HepG2 (cell line): ENCODE data around the gene U2SURP. TPM values are rescaled to one million over a fixed set of nuclear protein-coding genes. Genes with fewer than 3 reads are reported as not detected.

Source experiments
- ATAC-seq: fragments of 200-7000 bp; cut with Tn5 transposase; 3 replicates; pipeline ENCODE4 v1.9.1; 2020; ENCODE audit warnings: mild to moderate bottlenecking, moderate library complexity
- BruUV-seq: library from RNA; stranded (reverse); fragments of 400-500 nt; replicated peaks from 2 replicates; lab custom pipeline; 2021; lab: Mats Ljungman, UMichigan
- CTCF ChIA-PET: fragments of 300-600 bp; formaldehyde crosslinking; extraction: SDS; loops from one replicate; lab custom pipeline; 2021; ENCODE audit warnings: low total read pairs, inconsistent platforms, low intra/inter-chr PET ratio; lab: Yijun Ruan, JAX
- POLR2A ChIA-PET: fragments of 350-600 bp; sonication (Branson Sonifier 250); formaldehyde crosslinking; loops from one replicate; lab custom pipeline; 2020; ENCODE audit warnings: antibody characterized with exemption, inconsistent platforms; lab: Yijun Ruan, JAX
- DNase-seq: peaks from one replicate; pipeline ENCODE4 v3.0.0-alpha.2; 2015; ENCODE audit warnings: low spot score
- FAIRE-seq: peaks from 3 replicates; lab custom pipeline; 2011; peaks lifted over from hg19 to GRCh38; lab: Jason Lieb, UNC
- H2AFZ ChIP-seq: one replicate; pipeline ENCODE4 v1.6.1; 2011; ENCODE audit warnings: low read length, inconsistent platforms
- H3K27ac ChIP-seq: fragments of 300-600 bp; 3 replicates; pipeline ENCODE4 v1.8.0; 2011; ENCODE audit warnings: mixed run types, mild to moderate bottlenecking, mixed read lengths, low read length, inconsistent platforms; ENCODE audit not compliant: insufficient read depth; ENCODE audit errors: extremely low read length
- H3K27me3 ChIP-seq, 2 experiments: fragments of 200-600 bp in 1 of 2; 2 replicates in 1 of 2; 3 replicates in 1 of 2; pipeline versions ENCODE4 v1.6.0 to v1.8.0; 2011; ENCODE audit warnings: low read length in 2 of 2, mild to moderate bottlenecking in 2 of 2, moderate library complexity in 2 of 2, inconsistent platforms in 1 of 2; ENCODE audit not compliant: insufficient read depth in 2 of 2, control insufficient read depth in 1 of 2
- H3K36me3 ChIP-seq, 2 experiments: fragments of 200-600 bp in 1 of 2; replicated peaks in 1 of 2; 2 replicates in 1 of 2; 3 replicates in 1 of 2; pipeline versions ENCODE4 v1.5.1 to v1.8.0; 2011; ENCODE audit warnings: low read length in 2 of 2, inconsistent platforms in 1 of 2; ENCODE audit not compliant: insufficient read depth in 2 of 2, control insufficient read depth in 1 of 2
- H3K4me1 ChIP-seq: 2 replicates; pipeline ENCODE4 v1.5.1; 2012; ENCODE audit warnings: low read length, inconsistent platforms; ENCODE audit not compliant: insufficient read depth
- H3K4me2 ChIP-seq: 2 replicates; pipeline ENCODE4 v1.6.0; 2011; ENCODE audit warnings: low read depth, low read length, inconsistent platforms
- H3K4me3 ChIP-seq, 3 experiments: fragments of 200-600 bp in 1 of 3; sonication (generic), shearing (Covaris generic) in 1 of 3; replicated peaks in 1 of 3; 2 replicates each; pipeline ENCODE4 v1.5.1; 2011 to 2016; ENCODE audit warnings: low read length in 3 of 3, inconsistent platforms in 2 of 3, low read depth in 2 of 3, mild to moderate bottlenecking in 2 of 3, control low read depth in 1 of 3, mixed read lengths in 1 of 3; ENCODE audit not compliant: insufficient read depth in 1 of 3
- H3K79me2 ChIP-seq: one replicate; pipeline ENCODE4 v1.6.1; 2011; ENCODE audit warnings: low read length, inconsistent platforms; ENCODE audit not compliant: insufficient read depth
- H3K9ac ChIP-seq: 2 replicates; pipeline ENCODE4 v1.6.0; 2011; ENCODE audit warnings: mild to moderate bottlenecking, low read depth, low read length, inconsistent platforms; ENCODE audit not compliant: insufficient read depth
- H3K9me3 ChIP-seq: 2 replicates; pipeline ENCODE4 v1.5.1; 2012; ENCODE audit warnings: mild to moderate bottlenecking, low read length
- H4K20me1 ChIP-seq: 2 replicates; pipeline ENCODE4 v1.6.0; 2011; ENCODE audit warnings: inconsistent platforms, mild to moderate bottlenecking, low read length, moderate library complexity; ENCODE audit not compliant: insufficient read depth
- EHMT2 ChIP-seq: fragments of 200-600 bp; sonication (generic); IDR thresholded peaks from 2 replicates; pipeline ENCODE4 v1.7.0; 2017; ENCODE audit warnings: antibody characterized with exemption, low read depth, low read length, borderline replicate concordance
- GABPB1 ChIP-seq: IDR thresholded peaks from 2 replicates; pipeline ENCODE4 v1.6.1; 2016; ENCODE audit warnings: mild to moderate bottlenecking, missing genetic modification reagents, moderate library complexity, missing compliant biosample characterization
- MAFF ChIP-seq: IDR thresholded peaks from 2 replicates; pipeline ENCODE4 v1.6.1; 2011; ENCODE audit warnings: low read depth, low read length, improper control_type of control experiment
- RNF2 ChIP-seq: fragments of 450-650 bp; conservative IDR thresholded peaks from 2 replicates; pipeline ENCODE4 v1.6.1; 2016; ENCODE audit warnings: low read depth
- SP4 ChIP-seq: sonication (generic); formaldehyde crosslinking; IDR thresholded peaks from 2 replicates; pipeline ENCODE4 v1.8.1; 2023; ENCODE audit warnings: mild to moderate bottlenecking, missing genetic modification reagents
- ZNF350 ChIP-seq: sonication (generic); formaldehyde crosslinking; IDR thresholded peaks from 2 replicates; pipeline ENCODE4 v1.4.0; 2020; ENCODE audit warnings: mild to moderate bottlenecking, low read depth, missing genetic modification reagents, borderline replicate concordance
- ZNF550 ChIP-seq: sonication (generic); formaldehyde crosslinking; IDR thresholded peaks from 2 replicates; pipeline ENCODE4 v1.4.0; 2020; ENCODE audit warnings: mild to moderate bottlenecking, missing genetic modification reagents, borderline replicate concordance
- ZNF558 ChIP-seq: sonication (generic); formaldehyde crosslinking; IDR thresholded peaks from 2 replicates; pipeline ENCODE4 v1.9.0; 2022; ENCODE audit warnings: mild to moderate bottlenecking, missing genetic modification reagents, borderline replicate concordance
- ZNF737 ChIP-seq: sonication (generic); formaldehyde crosslinking; IDR thresholded peaks from 2 replicates; pipeline ENCODE4 v1.5.0; 2020; ENCODE audit warnings: missing genetic modification reagents, mild to moderate bottlenecking, borderline replicate concordance
- WGBS: methylation state at CpG from one replicate; pipeline ENCODE4 v1.1.6; 2017; ENCODE audit warnings: low lambda C conversion rate; 5-methylcytosine and 5-hydroxymethylcytosine counted together
- in situ Hi-C: cut with HindIII; loops from 2 replicates; pipeline ENCODE4 v1.10.0; 2017; ENCODE audit warnings: low pct_unique_long_range_greater_than_20kb; ENCODE audit not compliant: extremely low pct_ligation_motif_present
- intact Hi-C: fragments of 100-400 bp; cut with micrococcal nuclease; formaldehyde crosslinking; loops from one replicate; pipeline ENCODE4 v1.10.0; 2022; ENCODE audit not compliant: unreplicated experiment
- polyA plus RNA-seq, 8 experiments: library from polyadenylated mRNA; depleted of rRNA in 3 of 8; stranded (reverse) in 7 of 8; unstranded in 1 of 8; fragments of >200 nt; fragmentation: Illumina TruSeq in 4 of 8; extraction: Trizol in 4 of 8; gene quantifications; 2 replicates each; pipeline versions ENCODE4 v1.2.1 to v1.2.3, GENCODE V29; 2011 to 2016; ENCODE audit warnings: low read depth in 4 of 8, missing spikeins in 1 of 8, mixed read lengths in 1 of 8; ENCODE audit not compliant: insufficient read depth in 1 of 8
- total RNA-seq, 5 experiments: library from RNA; depleted of rRNA; stranded (reverse); fragments of >200 nt; fragmentation: Illumina TruSeq; extraction: Trizol; gene quantifications; 2 replicates each; pipeline ENCODE4 v1.2.3, GENCODE V29; 2016; ENCODE audit warnings: low read depth in 1 of 5
- TF ChIP-seq, protein P1 (sequence below): sonication (generic); formaldehyde crosslinking; IDR thresholded peaks from 2 replicates; pipeline ENCODE4 v1.5.0; 2020; ENCODE audit warnings: mild to moderate bottlenecking, missing genetic modification reagents
- TF ChIP-seq, protein P2 (sequence below): sonication (generic); formaldehyde crosslinking; IDR thresholded peaks from 2 replicates; pipeline ENCODE4 v1.5.0; 2020; ENCODE audit warnings: missing genetic modification reagents
- TF ChIP-seq, protein P3 (sequence below): sonication (generic); formaldehyde crosslinking; IDR thresholded peaks from 2 replicates; pipeline ENCODE4 v1.5.0; 2020; ENCODE audit warnings: mild to moderate bottlenecking, missing genetic modification reagents

Gene U2SURP
- total and polyA plus RNA-seq, 2 of the 13 experiments (the other 11 are each of a cell fraction or from before 2014, with no cell fraction given): 55.9 to 173 TPM

DNA sequence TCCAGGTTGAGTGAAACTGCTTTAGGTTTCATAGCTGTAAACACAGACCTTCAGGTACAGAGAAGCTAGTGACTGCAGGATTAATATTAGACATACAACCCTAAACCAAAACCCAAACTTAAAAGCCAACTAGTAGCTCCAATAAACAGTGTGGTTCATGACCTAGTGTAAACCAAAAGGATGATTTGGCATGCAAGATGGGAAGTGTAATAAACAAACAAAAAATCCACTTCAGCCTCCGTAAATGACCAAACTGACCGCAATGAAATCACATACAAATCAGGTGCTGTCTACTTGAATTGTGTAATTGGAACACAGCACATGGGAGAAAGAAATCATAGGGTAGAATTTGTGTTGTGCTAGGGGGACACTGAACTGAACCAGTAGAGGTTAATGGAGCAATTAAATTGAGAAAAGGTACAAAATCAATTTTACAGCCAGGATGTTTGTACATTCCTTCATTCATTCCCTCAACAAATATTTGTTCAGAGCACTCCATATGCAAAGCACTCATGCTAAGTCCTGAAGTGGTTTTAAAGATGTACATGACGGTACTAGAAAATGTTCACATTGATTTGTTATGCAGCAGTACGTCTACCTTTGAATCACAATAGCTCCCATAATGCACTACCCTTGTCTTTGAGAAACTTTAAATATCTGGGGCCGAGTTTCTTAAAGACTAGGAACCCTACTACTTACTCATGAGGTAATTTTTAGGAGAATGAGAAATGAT is 96.8 kb downstream of the U2SURP start:
- Histone ChIP-seq H3K27me3 (no peaks in the 10 kb centered on the region; a peak in 1 of 5 replicates), H3K9ac (no peak overlapping the region), H3K4me1 (no peaks in the 10 kb centered on the region), H3K79me2 (no peaks in the 10 kb centered on the region), H4K20me1 (no peaks in the 10 kb centered on the region), H3K4me2 (no peak overlapping the region), H3K9me3 (no peaks in the 10 kb centered on the region), H3K4me3 (no peak overlapping the region), H3K27ac (no peak overlapping the region), H2AFZ (no peak overlapping the region), H3K36me3 (no peaks in the 10 kb centered on the region)
- TF ChIP-seq, protein P1, sequence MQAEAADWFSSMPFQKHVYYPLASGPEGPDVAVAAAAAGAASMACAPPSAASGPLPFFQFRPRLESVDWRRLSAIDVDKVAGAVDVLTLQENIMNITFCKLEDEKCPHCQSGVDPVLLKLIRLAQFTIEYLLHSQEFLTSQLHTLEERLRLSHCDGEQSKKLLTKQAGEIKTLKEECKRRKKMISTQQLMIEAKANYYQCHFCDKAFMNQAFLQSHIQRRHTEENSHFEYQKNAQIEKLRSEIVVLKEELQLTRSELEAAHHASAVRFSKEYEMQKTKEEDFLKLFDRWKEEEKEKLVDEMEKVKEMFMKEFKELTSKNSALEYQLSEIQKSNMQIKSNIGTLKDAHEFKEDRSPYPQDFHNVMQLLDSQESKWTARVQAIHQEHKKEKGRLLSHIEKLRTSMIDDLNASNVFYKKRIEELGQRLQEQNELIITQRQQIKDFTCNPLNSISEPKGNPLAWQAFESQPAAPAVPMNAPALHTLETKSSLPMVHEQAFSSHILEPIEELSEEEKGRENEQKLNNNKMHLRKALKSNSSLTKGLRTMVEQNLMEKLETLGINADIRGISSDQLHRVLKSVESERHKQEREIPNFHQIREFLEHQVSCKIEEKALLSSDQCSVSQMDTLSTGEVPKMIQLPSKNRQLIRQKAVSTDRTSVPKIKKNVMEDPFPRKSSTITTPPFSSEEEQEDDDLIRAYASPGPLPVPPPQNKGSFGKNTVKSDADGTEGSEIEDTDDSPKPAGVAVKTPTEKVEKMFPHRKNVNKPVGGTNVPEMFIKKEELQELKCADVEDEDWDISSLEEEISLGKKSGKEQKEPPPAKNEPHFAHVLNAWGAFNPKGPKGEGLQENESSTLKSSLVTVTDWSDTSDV (CRISPR knock-in tag): no peak
- FAIRE-seq (no peak), DNase-seq (no peak), ATAC-seq (no peak)
- intact Hi-C loops (loop anchor here (10.0 kb wide), 1 partner anchor 1283 kb away; no protein-coding TSS in a partner anchor), in situ Hi-C loops (no loop called here)
- POLR2A ChIA-PET: no interaction called here
- CTCF ChIA-PET: no interaction called here
- 5% methylated on average over 5 of the region's 5 CpGs for WGBS
- BruUV-seq: no TSS peak

DNA sequence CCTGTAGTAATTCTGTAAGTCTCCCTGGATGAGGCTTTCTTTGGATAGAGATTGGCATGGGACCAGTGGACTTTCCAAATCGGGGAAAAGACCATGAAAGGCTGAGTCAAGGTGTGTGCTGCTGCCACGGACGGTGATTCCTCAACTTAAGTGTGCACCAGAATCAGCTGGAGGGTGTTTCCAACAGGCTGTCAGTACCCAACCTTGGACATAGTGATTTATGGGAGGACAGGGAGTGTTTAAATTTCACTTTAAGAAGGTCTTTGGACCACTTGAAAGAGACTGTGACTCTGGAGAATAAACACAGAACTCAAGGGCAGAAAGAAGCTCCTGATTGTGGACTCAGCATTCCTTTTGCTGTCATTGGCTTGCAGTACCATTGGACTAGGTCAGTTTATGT is 97.8 kb downstream of the U2SURP start:
- no peak overlapping the region for H3K9ac ChIP-seq
- H3K4me1 ChIP-seq: no peaks in the 10 kb centered on the region
- in situ Hi-C loops: no loop called here
- no peak overlapping the region for H3K4me3 ChIP-seq
- no peak overlapping the region for H3K27ac ChIP-seq
- POLR2A ChIA-PET: no interaction called here
- BruUV-seq: no TSS peak
- no peak overlapping the region for H3K4me2 ChIP-seq
- H3K36me3 ChIP-seq: no peaks in the 10 kb centered on the region
- ATAC-seq (no peak), DNase-seq (no peak), FAIRE-seq (no peak)
- WGBS: 27% methylated on average over 3 of the region's 3 CpGs
- intact Hi-C loops: loop anchor here (10.0 kb wide), 1 partner anchor 1284 kb away; no protein-coding TSS in a partner anchor
- no peaks in the 10 kb centered on the region for H4K20me1 ChIP-seq
- no peaks in the 10 kb centered on the region for H3K9me3 ChIP-seq
- no peak overlapping the region for H2AFZ ChIP-seq
- CTCF ChIA-PET: no interaction called here
- no peaks in the 10 kb centered on the region for H3K79me2 ChIP-seq
- H3K27me3 ChIP-seq: no peaks in the 10 kb centered on the region; a peak in 1 of 5 replicates
- TF ChIP-seq ZNF550 (CRISPR knock-in tag) (no peak), GABPB1 (CRISPR knock-in tag) (no peak), SP4 (CRISPR knock-in tag) (no peak), ZNF350 (CRISPR knock-in tag) (no peak), RNF2 (no peak), MAFF (no peak), EHMT2 (no peak), ZNF737 (CRISPR knock-in tag) (no peak), ZNF558 (CRISPR knock-in tag) (no peak)
- TF ChIP-seq, protein P2, sequence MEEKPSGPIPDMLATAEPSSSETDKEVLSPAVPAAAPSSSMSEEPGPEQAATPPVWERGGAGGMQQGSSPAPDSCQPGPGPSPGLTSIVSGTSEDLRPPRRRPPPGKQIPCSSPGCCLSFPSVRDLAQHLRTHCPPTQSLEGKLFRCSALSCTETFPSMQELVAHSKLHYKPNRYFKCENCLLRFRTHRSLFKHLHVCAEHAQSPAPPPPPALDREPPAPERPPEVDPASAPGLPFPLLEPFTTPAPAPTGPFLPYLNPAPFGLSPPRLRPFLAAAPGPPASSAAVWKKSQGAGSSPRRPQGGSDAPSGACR: no peak
- TF ChIP-seq, protein P3, sequence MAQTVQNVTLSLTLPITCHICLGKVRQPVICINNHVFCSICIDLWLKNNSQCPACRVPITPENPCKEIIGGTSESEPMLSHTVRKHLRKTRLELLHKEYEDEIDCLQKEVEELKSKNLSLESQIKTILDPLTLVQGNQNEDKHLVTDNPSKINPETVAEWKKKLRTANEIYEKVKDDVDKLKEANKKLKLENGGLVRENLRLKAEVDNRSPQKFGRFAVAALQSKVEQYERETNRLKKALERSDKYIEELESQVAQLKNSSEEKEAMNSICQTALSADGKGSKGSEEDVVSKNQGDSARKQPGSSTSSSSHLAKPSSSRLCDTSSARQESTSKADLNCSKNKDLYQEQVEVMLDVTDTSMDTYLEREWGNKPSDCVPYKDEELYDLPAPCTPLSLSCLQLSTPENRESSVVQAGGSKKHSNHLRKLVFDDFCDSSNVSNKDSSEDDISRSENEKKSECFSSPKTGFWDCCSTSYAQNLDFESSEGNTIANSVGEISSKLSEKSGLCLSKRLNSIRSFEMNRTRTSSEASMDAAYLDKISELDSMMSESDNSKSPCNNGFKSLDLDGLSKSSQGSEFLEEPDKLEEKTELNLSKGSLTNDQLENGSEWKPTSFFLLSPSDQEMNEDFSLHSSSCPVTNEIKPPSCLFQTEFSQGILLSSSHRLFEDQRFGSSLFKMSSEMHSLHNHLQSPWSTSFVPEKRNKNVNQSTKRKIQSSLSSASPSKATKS (CRISPR knock-in tag): no peak
